GM12878 (cell line): ENCODE data around the gene LPCAT4.

Source experiments
- CREB1 ChIP-seq: IDR thresholded peaks from 2 replicates; pipeline ENCODE4 v1.6.1; 2012; ENCODE audit warnings: low read depth, mild to moderate bottlenecking, inconsistent platforms
- CTCF ChIP-seq, 3 experiments: IDR thresholded peaks in 2 of 3; conservative IDR thresholded peaks in 1 of 3; 2 replicates each; pipeline ENCODE4 v1.5.1; 2011; ENCODE audit warnings: low read depth in 3 of 3, low read length in 3 of 3, mild to moderate bottlenecking in 3 of 3, control low read depth in 2 of 3, moderate library complexity in 2 of 3, inconsistent platforms in 1 of 3, mixed read lengths in 1 of 3; ENCODE audit not compliant: control insufficient read depth in 2 of 3, insufficient read depth in 1 of 3; ENCODE audit errors: extremely low read depth in 1 of 3
- EGR1 ChIP-seq, 2 experiments: IDR thresholded peaks; 1 replicate in 1 of 2; 2 replicates in 1 of 2; pipeline ENCODE4 v1.6.1; 2011 to 2012; ENCODE audit warnings: low read depth in 2 of 2, low read length in 2 of 2, borderline replicate concordance in 1 of 2, mild to moderate bottlenecking in 1 of 2, moderate library complexity in 1 of 2
- GABPA ChIP-seq: IDR thresholded peaks from 2 replicates; pipeline ENCODE4 v1.6.1; 2014; ENCODE audit warnings: antibody characterized with exemption, low read depth, mild to moderate bottlenecking, inconsistent platforms
- HDAC6 ChIP-seq: fragments of 200-600 bp; sonication (generic); IDR thresholded peaks from one replicate; pipeline ENCODE4 v1.8.0; 2017; ENCODE audit warnings: antibody characterized with exemption; ENCODE audit not compliant: unreplicated experiment
- KAT2A ChIP-seq: conservative IDR thresholded peaks from 2 replicates; pipeline ENCODE4 v1.6.1; 2011; ENCODE audit warnings: low read depth, low read length; ENCODE audit not compliant: control insufficient read depth
- LARP7 ChIP-seq: fragments of 450-650 bp; IDR thresholded peaks from 2 replicates; pipeline ENCODE4 v1.6.1; 2017; ENCODE audit warnings: mild to moderate bottlenecking
- MTA3 ChIP-seq: IDR thresholded peaks from 2 replicates; pipeline ENCODE4 v1.6.1; 2012; ENCODE audit warnings: low read length, inconsistent platforms, borderline replicate concordance
- POLR2AphosphoS2 ChIP-seq: IDR thresholded peaks from 2 replicates; pipeline ENCODE4 v1.6.1; 2011; ENCODE audit warnings: low read depth, mild to moderate bottlenecking, low read length, improper control_type of control experiment, moderate library complexity
- REST ChIP-seq: IDR thresholded peaks from 2 replicates; pipeline ENCODE4 v1.6.1; 2012; ENCODE audit warnings: mild to moderate bottlenecking, low read depth, low read length
- SIN3A ChIP-seq: IDR thresholded peaks from 2 replicates; pipeline ENCODE4 v1.6.1; 2012; ENCODE audit warnings: low read depth, low read length, improper control_type of control experiment
- TAF1 ChIP-seq: IDR thresholded peaks from 2 replicates; pipeline ENCODE4 v1.6.1; 2011; ENCODE audit warnings: mild to moderate bottlenecking, low read depth, low read length, borderline replicate concordance
- USF2 ChIP-seq: IDR thresholded peaks from 2 replicates; pipeline ENCODE4 v1.6.1; 2011; ENCODE audit warnings: low read depth, low read length, improper control_type of control experiment, borderline replicate concordance

- TF ChIP-seq GABPA, result no peak
- no peak for TF ChIP-seq TAF1
- TF ChIP-seq POLR2AphosphoS2, result no peak
- TF ChIP-seq EGR1 (IDR thresholded peaks at IDR 0.05; ENCODE audit: borderline replicate concordance in 1 of 2, low read depth in 2 of 2, low read length in 2 of 2), result no peak
- TF ChIP-seq KAT2A, result no peak
- no peak for TF ChIP-seq CTCF (IDR thresholded peaks at IDR 0.05 in 2 of 3, conservative IDR thresholded peaks at IDR 0.05 in 1 of 3; ENCODE audit: control insufficient read depth in 2 of 3, extremely low read depth in 1 of 3, insufficient read depth in 1 of 3, low read depth in 3 of 3, low read length in 3 of 3)
- TF ChIP-seq USF2, result no peak
- no peak for TF ChIP-seq SIN3A
- no peak for TF ChIP-seq CREB1
- TF ChIP-seq REST, result no peak
- no peak for TF ChIP-seq MTA3
- no peak for TF ChIP-seq LARP7
- TF ChIP-seq HDAC6, result no peak
Observed at GRCh38 chr15:34361278-34361677, 5.7 kb downstream of the LPCAT4 start.
